HG03280 (cell line): ENCODE data around the gene MEIOB.
"Not testable (repeated sequence)": the region's sequence is repeated elsewhere in the genome, so short reads cannot be mapped to it uniquely, and the experiment has no call there.

ENCODE experiments used
- ATAC-seq: cut with Tn5 transposase; IDR thresholded peaks from one replicate; pipeline ENCODE4 v1.9.1; 2021; ENCODE audit warnings: mild to moderate bottlenecking, moderate library complexity; ENCODE audit not compliant: unreplicated experiment

MEIOB gene, protein sequence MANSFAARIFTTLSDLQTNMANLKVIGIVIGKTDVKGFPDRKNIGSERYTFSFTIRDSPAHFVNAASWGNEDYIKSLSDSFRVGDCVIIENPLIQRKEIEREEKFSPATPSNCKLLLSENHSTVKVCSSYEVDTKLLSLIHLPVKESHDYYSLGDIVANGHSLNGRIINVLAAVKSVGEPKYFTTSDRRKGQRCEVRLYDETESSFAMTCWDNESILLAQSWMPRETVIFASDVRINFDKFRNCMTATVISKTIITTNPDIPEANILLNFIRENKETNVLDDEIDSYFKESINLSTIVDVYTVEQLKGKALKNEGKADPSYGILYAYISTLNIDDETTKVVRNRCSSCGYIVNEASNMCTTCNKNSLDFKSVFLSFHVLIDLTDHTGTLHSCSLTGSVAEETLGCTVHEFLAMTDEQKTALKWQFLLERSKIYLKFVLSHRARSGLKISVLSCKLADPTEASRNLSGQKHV

GRCh38 chr16:1871974-1872635 lies at the start of gene MEIOB:
Gene MEIOB, minus strand, starts transcription at chr16:1872164. Its CDS starts 3,989 bp downstream, at chr16:1868175.
- ATAC-seq = no peak

- ATAC-seq = no peak
These were observed 48.8 kb upstream of the MEIOB start for GRCh38 chr16:1920727-1921171.

GRCh38 chr16:1920122-1920521 lies 48.2 kb upstream of the MEIOB start:
- ATAC-seq = not testable (repeated sequence)

DNA sequence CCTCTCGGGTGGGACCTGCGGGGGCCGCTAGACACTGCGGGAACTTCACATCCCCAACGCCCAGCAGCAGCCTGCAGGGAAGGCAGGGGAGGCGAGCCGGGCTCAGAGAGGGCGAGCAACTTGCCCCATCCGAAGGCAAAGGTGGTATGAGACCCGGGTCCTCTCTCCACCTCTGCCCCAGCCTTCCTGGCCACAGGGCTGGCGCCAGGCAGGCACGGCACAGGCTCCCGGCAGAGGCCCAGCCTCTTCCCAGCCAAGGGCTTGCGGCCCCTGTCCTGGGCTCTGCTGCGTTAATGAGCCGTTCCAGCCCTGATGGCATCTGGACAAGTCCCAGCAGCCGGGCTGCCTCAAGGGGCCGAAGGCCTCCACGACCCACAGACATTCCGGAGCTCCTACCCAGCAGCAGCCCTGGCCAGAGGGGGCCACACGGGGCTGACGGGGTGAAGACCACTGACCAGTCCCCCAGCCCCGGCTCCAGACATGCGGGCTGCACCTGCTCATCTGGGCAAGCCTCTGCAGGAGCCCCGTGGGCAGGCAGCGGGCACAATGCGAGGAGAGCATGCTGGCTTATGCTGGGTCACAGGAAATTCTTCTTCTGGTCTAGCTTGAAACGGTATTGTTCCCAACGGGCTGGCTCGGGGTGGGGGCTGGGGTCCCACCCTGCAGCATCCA lies 47.5 kb upstream of the MEIOB start:
- no peak for ATAC-seq

GRCh38 chr16:1918351-1919326 lies 46.7 kb upstream of the MEIOB start, which contains the start of gene HS3ST6:
Gene HS3ST6, minus strand, starts transcription at chr16:1918415. Its CDS starts 92 bp downstream, at chr16:1918323.
- no peak for ATAC-seq

GRCh38 chr16:1917665-1918350 lies 45.8 kb upstream of the MEIOB start:
- no peak for ATAC-seq

GRCh38 chr16:1917056-1917664 lies 45.2 kb upstream of the MEIOB start:
- no peak for ATAC-seq

- ATAC-seq = no peak
These were observed 44.7 kb upstream of the MEIOB start for GRCh38 chr16:1916640-1916990.

- no peak for ATAC-seq
These were observed 44.0 kb upstream of the MEIOB start for GRCh38 chr16:1915732-1916639.

DNA sequence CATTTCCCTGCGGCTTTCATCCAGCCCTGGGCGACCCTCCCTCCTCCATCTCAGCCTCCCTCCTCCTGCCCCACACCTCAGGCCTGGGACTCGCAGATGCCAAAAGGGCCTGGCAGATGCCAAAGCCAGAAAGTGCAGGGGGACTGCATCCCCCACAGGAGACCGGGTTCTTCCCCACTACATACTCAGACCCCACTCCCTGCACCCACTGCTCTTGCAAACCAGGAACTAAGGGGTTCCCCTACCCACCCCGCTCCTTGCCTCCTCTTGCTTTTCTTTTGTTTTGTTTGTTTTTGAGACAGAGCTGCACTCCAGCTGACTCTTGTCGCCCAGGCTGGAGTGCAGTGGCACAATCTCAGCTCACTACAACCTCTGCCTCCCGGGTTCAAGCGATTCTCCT lies 43.0 kb upstream of the MEIOB start:
- no peak for ATAC-seq

DNA sequence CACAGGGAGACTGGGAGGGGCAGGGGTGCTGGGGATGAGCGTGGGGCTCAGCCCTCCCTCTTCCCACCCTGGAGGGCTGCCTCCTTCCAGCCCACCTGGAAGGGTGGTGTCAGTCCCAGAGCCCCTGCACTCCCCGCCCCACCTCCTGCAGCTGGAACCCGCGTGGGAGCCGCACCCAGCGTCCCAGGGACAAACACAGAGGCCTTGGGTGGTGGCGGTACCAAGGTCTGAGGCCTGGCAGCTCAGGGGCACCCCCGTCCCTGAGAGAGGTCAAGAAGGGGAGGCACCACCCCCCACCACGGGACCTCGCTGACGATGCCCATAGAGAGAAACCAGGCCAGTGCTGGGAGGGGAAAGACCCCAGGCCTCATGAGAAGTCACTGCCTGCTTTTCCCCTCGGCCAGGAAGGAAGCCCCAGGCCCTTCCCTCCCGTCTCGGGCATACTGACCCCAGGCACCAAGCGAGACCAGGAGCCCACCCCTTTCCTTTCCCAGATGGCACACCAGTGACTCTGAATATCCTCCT lies 42.2 kb upstream of the MEIOB start:
- no peak for ATAC-seq

- ATAC-seq = no peak
These were observed 41.5 kb upstream of the MEIOB start for GRCh38 chr16:1913327-1914083.

GRCh38 chr16:1912215-1912543 lies 40.2 kb upstream of the MEIOB start:
- ATAC-seq = no peak

- no peak for ATAC-seq
These were observed 39.7 kb upstream of the MEIOB start for GRCh38 chr16:1911467-1912214.

- ATAC-seq = no peak
These were observed 37.7 kb upstream of the MEIOB start for GRCh38 chr16:1909561-1910231.

GRCh38 chr16:1908983-1909382 lies 37.0 kb upstream of the MEIOB start:
- ATAC-seq = no peak
